GM23338 (cell line): ENCODE data around the gene RPH3AL. TPM values are rescaled to one million over a fixed set of nuclear protein-coding genes. Genes with fewer than 3 reads are reported as not detected.

Experiments
- ATAC-seq: fragments of 200-7000 bp; cut with Tn5 transposase; 3 replicates; pipeline ENCODE4 v1.9.1; 2020
- DNase-seq: peaks from one replicate; pipeline ENCODE4 v3.0.0-alpha.2; 2015; ENCODE audit warnings: low spot score
- H2AFZ ChIP-seq: fragments of 200-600 bp; sonication (generic); 2 replicates; pipeline ENCODE4 v1.8.0; 2016; ENCODE audit warnings: antibody characterized with exemption, mild to moderate bottlenecking, moderate library complexity
- H3F3A ChIP-seq: fragments of 200-600 bp; sonication (generic); replicated peaks from 2 replicates; pipeline ENCODE4 v1.8.0; 2017; ENCODE audit warnings: antibody characterized with exemption, mixed run types, low read depth
- H3K27ac ChIP-seq: fragments of 200-600 bp; sonication (generic); 2 replicates; pipeline ENCODE4 v1.6.1; 2016; ENCODE audit warnings: low read depth
- H3K27me3 ChIP-seq: fragments of 200-600 bp; sonication (generic); 2 replicates; pipeline ENCODE4 v1.8.0; 2016; ENCODE audit warnings: mild to moderate bottlenecking, mixed run types, moderate library complexity; ENCODE audit not compliant: insufficient read depth
- H3K36me3 ChIP-seq: fragments of 200-600 bp; sonication (generic); 2 replicates; pipeline ENCODE4 v1.8.0; 2016; ENCODE audit warnings: mild to moderate bottlenecking; ENCODE audit not compliant: insufficient read depth
- H3K4me1 ChIP-seq: fragments of 200-600 bp; sonication (generic); 2 replicates; pipeline ENCODE4 v1.8.0; 2016; ENCODE audit warnings: mild to moderate bottlenecking, moderate library complexity; ENCODE audit not compliant: insufficient read depth
- H3K4me2 ChIP-seq: fragments of 200-600 bp; sonication (generic); 2 replicates; pipeline ENCODE4 v1.7.1; 2017; ENCODE audit warnings: mixed run types
- H3K4me3 ChIP-seq: fragments of 200-600 bp; sonication (generic); 2 replicates; pipeline ENCODE4 v1.6.1; 2016; ENCODE audit warnings: mixed run types
- H3K79me2 ChIP-seq: fragments of 200-600 bp; sonication (generic); replicated peaks from 2 replicates; pipeline ENCODE4 v1.8.0; 2017; ENCODE audit warnings: mild to moderate bottlenecking; ENCODE audit not compliant: insufficient read depth
- H3K9me2 ChIP-seq: fragments of 200-600 bp; sonication (generic); 2 replicates; pipeline ENCODE4 v1.8.0; 2017; ENCODE audit not compliant: insufficient read depth
- H4K20me1 ChIP-seq: fragments of 200-600 bp; sonication (generic); replicated peaks from 2 replicates; pipeline ENCODE4 v1.8.0; 2017; ENCODE audit warnings: mild to moderate bottlenecking; ENCODE audit not compliant: insufficient read depth
- H3K27ac Mint-ChIP-seq: 2 replicates; pipeline ENCODE4 v1.8.0; 2020; ENCODE audit warnings: inconsistent platforms, mild to moderate bottlenecking, moderate library complexity, mixed read lengths
- H3K27me3 Mint-ChIP-seq: 3 replicates; pipeline ENCODE4 v1.8.0; 2022; ENCODE audit warnings: low read depth, mild to moderate bottlenecking, moderate library complexity, mixed read lengths, inconsistent platforms; ENCODE audit not compliant: insufficient read depth, poor library complexity
- H3K36me3 Mint-ChIP-seq: 3 replicates; pipeline ENCODE4 v1.8.0; 2021; ENCODE audit warnings: low read depth, mild to moderate bottlenecking, inconsistent platforms, moderate library complexity, mixed read lengths
- H3K4me1 Mint-ChIP-seq: 3 replicates; pipeline ENCODE4 v1.8.0; 2020; ENCODE audit warnings: mild to moderate bottlenecking, inconsistent platforms, mixed read lengths
- H3K4me3 Mint-ChIP-seq: 3 replicates; pipeline ENCODE4 v1.8.0; 2021; ENCODE audit warnings: moderate library complexity, mild to moderate bottlenecking, inconsistent platforms, mixed read lengths
- H3K9me3 Mint-ChIP-seq: 3 replicates; pipeline ENCODE4 v1.8.0; 2020; ENCODE audit warnings: moderate library complexity, mild to moderate bottlenecking, inconsistent platforms, mixed read lengths
- CREB1 ChIP-seq: fragments of 250-450 bp; sonication (Bioruptor Pico); IDR thresholded peaks from 2 replicates; pipeline ENCODE4 v1.5.0; 2020; ENCODE audit warnings: low read depth, mild to moderate bottlenecking, moderate library complexity
- CTCF ChIP-seq, 2 experiments: fragments of 200-600 bp in 1 of 2; sonication (generic) in 1 of 2; conservative IDR thresholded peaks; 2 replicates each; pipeline versions ENCODE4 v1.5.1 to v1.6.1; 2016 to 2017; ENCODE audit warnings: antibody characterized with exemption in 2 of 2, low read depth in 2 of 2, mild to moderate bottlenecking in 2 of 2, moderate library complexity in 1 of 2
- ETS1 ChIP-seq: IDR thresholded peaks from 2 replicates; pipeline ENCODE4 v1.6.1; 2016; ENCODE audit warnings: antibody characterized with exemption
- EZH2 ChIP-seq: fragments of 200-600 bp; sonication (generic); IDR thresholded peaks from one replicate; pipeline ENCODE4 v1.8.0; 2017; ENCODE audit warnings: antibody characterized with exemption, mild to moderate bottlenecking, low read depth; ENCODE audit not compliant: unreplicated experiment
- EZH2phosphoT487 ChIP-seq: fragments of 200-600 bp; sonication (generic); IDR thresholded peaks from one replicate; pipeline ENCODE4 v1.8.1; 2018; ENCODE audit warnings: antibody characterized with exemption; ENCODE audit not compliant: unreplicated experiment
- NANOG ChIP-seq: IDR thresholded peaks from 2 replicates; pipeline ENCODE4 v1.6.1; 2016; ENCODE audit warnings: antibody characterized with exemption, borderline replicate concordance
- POLR2AphosphoS5 ChIP-seq: IDR thresholded peaks from 2 replicates; pipeline ENCODE4 v1.6.1; 2016; ENCODE audit warnings: antibody characterized with exemption, low read depth
- REST ChIP-seq: IDR thresholded peaks from one replicate; pipeline ENCODE4 v1.6.1; 2018; ENCODE audit warnings: antibody characterized with exemption; ENCODE audit not compliant: unreplicated experiment
- STAT1 ChIP-seq: IDR thresholded peaks from one replicate; pipeline ENCODE4 v1.6.1; 2016; ENCODE audit warnings: antibody characterized with exemption; ENCODE audit not compliant: unreplicated experiment
- ZNF114 ChIP-seq: fragments of 250-450 bp; sonication (Bioruptor Pico); IDR thresholded peaks from 2 replicates; pipeline ENCODE4 v1.5.0; 2020; ENCODE audit warnings: mild to moderate bottlenecking, moderate library complexity
- ZNF331 ChIP-seq: fragments of 250-450 bp; sonication (Bioruptor Pico); IDR thresholded peaks from 2 replicates; pipeline ENCODE4 v1.5.0; 2020; ENCODE audit warnings: low read depth, mild to moderate bottlenecking, moderate library complexity
- ZNF462 ChIP-seq: fragments of 250-450 bp; sonication (Bioruptor Pico); IDR thresholded peaks from 2 replicates; pipeline ENCODE4 v1.5.0; 2020; ENCODE audit warnings: mild to moderate bottlenecking, moderate library complexity
- polyA plus RNA-seq: library from polyadenylated mRNA; unstranded; fragments of >200 nt; fragmentation: Nextera tagmentation; extraction: Ambion mirVana; gene quantifications from 2 replicates; pipeline ENCODE4 v1.2.1, GENCODE V29; 2016
- total RNA-seq: library from RNA; depleted of rRNA; stranded (reverse); fragments of >200 nt; shearing (Covaris generic); gene quantifications from 2 replicates; pipeline ENCODE4 v1.2.3, GENCODE V29; 2014

Gene RPH3AL
- total and polyA plus RNA-seq, 2 experiments from 2014 or later = 2.7 to 6.3 TPM

GRCh38 chr17:291587-291986 lies 61.0 kb downstream of the RPH3AL start:
- Histone ChIP-seq H3K27ac (no peak overlapping the region), H3K36me3 (no peaks in the 10 kb centered on the region), H2AFZ (no peak overlapping the region), H3K79me2 (no peaks in the 10 kb centered on the region), H3K4me2 (no peak overlapping the region), H3F3A (no peaks in the 10 kb centered on the region), H3K4me3 (no peak overlapping the region), H3K27me3 (no peaks in the 10 kb centered on the region), H3K9me2 (no peaks in the 10 kb centered on the region), H3K4me1 (peaks cover under 1% of the 10 kb centered on the region; the same call in 1 of the 2 replicates), H4K20me1 (no peaks in the 10 kb centered on the region)
- DNase-seq (no peak), ATAC-seq (no peak)
- Mint-ChIP-seq H3K27ac (no peak overlapping the region), H3K4me3 (no peak overlapping the region), H3K27me3 (peaks cover 16% of the 10 kb centered on the region), H3K36me3 (no peaks in the 10 kb centered on the region; the same call in 2 of the 3 replicates), H3K9me3 (peaks cover 6% of the 10 kb centered on the region; the same call in 2 of the 3 replicates), H3K4me1 (peaks cover 3% of the 10 kb centered on the region)
- TF ChIP-seq CTCF (conservative IDR thresholded peaks at IDR 0.05; ENCODE audit: low read depth in 2 of 2) = no peak
- TF ChIP-seq POLR2AphosphoS5 = no peak
- no peak for TF ChIP-seq REST
- TF ChIP-seq NANOG = no peak
- TF ChIP-seq ETS1 = no peak
- TF ChIP-seq STAT1 = no peak
- no peak for TF ChIP-seq ZNF462 (CRISPR knock-in tag)
- TF ChIP-seq EZH2phosphoT487 = no peak
- no peak for TF ChIP-seq EZH2
- TF ChIP-seq ZNF114 (CRISPR knock-in tag) = no peak
- TF ChIP-seq ZNF331 (CRISPR knock-in tag) = no peak
- no peak for TF ChIP-seq CREB1 (CRISPR knock-in tag)
